Activated CD8-positive, alpha-beta memory T cell treated with anti-CD3 and anti-CD28 coated beads for 1 hour (primary cell): ENCODE measurements around the gene CLIP2.
"Not testable (repeated sequence)": the region's sequence is repeated elsewhere in the genome, so short reads cannot be mapped to it uniquely, and the experiment has no call there.

ENCODE experiments used
- DNase-seq, 2 donors: peaks; one replicate each; pipeline ENCODE4 v3.0.0-alpha.2; 2020; ENCODE audit warnings: low read depth in 1 of 2; ENCODE audit errors: extremely low read depth in 1 of 2

CLIP2 gene

GRCh38 chr7:74365322-74366022 is 76.3 kb downstream of the CLIP2 start:
- DNase-seq, result no peak

DNA sequence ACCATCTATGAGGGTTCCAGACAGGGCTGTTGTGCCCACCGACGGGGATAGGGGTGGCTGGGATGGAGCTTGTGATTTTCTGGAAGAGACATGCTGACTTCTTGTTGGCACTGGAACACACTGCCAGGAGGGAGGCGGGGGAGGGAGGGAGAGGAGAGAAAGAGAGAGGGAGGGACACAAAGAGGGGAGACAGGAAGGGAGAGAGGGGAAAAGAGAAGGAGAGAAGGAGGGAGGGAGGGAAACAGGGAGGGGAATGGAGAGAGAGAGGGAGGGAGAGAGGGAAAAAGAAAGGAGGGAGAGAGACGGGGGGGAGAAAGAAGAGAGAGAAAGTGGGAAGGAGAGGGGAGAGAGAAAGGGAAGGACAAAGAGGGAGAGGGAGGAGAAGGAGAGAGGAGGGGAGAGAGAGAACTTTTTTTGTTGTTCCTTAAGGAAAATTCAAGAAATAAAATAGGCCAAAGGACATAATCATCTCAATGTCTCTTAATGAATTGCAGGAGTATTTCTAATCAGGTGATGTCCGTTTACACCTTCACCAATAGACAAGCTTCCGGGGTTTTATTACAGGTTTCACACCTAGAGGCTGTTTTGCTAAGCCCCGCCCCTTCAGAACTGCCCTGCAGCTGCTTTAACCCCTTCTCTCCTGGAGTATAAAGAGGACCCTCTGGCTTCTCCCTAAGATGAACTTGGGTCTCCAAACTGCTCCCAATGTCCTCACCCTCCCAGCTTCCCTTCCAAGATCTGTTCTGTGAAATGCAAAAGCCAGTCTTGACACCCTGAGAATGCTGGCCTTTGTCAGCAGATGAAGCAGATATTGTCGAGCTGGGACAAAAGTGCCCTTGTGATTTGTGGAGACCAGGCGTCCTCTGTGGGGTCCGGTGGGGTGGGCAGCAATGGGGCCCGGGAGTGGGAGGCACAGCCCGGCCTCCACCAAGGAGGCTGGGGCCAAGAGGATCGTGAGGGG is 82.5 kb downstream of the CLIP2 start:
- DNase-seq, result no peak

GRCh38 chr7:74372511-74373111 is 83.4 kb downstream of the CLIP2 start:
- no peak for DNase-seq

DNA sequence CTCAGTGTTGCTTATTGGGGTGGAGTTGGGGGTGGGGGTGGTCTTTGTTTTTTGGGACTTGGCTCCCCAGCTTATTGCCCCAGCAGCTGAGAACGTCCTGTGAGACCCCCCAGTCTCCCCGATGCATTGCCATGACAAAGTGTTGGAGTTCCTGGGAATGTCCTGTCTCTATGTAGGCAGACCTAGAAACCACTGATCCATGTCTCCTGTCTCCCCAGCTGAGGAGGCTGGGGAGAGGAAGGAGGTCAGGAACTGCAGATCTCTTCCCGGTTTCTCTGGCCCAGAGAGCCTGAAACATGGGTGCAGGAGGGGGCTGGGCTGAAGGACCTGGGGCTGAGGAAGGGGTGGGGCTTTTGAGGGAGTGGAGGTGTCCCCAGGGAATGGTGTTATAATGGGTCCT is 84.3 kb downstream of the CLIP2 start:
- DNase-seq, result no peak

DNA sequence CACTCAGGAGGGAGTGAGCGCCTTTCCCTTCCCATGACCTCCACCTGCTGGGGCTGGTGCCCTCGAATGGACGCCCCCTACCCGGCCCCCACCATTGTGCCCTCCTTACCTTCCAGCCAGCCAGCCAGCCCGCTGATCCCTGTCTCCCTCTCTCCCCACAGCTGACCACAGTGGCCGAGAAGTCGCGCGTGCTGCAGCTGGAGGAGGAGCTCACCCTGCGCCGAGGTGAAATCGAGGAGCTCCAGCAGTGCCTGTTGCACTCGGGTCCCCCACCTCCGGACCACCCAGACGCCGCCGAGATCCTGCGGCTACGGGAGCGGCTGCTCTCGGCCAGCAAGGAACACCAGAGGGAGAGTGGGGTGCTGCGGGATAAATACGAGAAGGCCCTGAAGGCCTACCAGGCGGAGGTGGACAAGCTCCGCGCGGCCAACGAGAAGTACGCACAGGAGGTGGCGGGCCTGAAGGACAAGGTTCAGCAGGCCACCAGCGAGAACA is 86.6 kb downstream of the CLIP2 start:
- DNase-seq, result no peak

DNA sequence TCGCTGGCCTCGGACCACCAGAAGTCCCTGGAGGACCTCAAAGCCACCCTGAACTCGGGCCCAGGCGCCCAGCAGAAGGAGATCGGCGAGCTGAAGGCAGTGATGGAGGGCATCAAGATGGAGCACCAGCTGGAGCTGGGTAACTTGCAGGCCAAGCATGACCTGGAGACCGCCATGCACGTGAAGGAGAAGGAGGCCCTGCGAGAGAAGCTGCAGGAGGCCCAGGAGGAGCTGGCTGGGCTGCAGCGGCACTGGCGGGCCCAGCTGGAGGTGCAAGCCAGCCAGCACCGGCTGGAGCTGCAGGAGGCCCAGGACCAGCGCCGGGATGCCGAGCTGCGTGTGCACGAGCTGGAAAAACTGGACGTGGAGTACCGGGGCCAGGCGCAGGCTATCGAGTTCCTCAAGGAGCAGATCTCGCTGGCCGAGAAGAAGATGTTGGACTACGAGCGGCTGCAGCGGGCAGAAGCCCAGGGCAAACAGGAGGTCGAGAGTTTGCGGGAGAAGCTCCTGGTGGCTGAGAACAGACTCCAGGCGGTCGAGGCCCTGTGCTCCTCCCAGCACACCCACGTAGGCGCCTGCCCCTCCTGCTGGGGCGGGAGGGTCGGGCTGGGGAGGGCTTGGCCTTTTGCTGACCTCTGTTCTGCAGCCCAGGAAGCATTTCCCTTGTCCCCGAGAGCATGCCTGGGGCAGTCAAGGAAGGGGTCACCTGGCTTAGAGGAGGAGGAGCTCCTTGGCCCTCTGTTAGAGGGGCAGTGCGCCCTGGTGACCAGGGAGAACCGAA is 87.2 kb downstream of the CLIP2 start:
- DNase-seq, result no peak

GRCh38 chr7:74379938-74380337 is 90.7 kb downstream of the CLIP2 start:
- DNase-seq, result no peak

DNA sequence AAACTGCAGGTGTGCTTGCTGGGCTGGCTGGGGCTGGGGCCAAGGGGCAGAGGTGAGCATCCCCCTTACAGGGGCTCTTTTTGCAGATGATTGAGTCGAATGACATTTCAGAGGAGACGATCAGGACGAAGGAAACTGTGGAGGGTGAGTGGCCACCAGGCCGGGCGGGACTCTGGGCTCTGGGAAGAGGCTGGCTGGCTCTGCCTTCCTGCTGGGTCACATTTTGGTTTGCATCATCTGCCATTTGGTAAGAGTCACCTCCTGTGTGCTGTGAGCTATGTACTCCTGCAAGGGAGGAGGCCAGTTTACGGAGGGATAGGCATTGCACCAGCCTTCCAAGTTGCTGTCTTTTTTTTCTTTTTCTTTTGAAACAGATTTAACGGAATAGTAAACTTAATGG is 91.5 kb downstream of the CLIP2 start:
- DNase-seq, result no peak

DNA sequence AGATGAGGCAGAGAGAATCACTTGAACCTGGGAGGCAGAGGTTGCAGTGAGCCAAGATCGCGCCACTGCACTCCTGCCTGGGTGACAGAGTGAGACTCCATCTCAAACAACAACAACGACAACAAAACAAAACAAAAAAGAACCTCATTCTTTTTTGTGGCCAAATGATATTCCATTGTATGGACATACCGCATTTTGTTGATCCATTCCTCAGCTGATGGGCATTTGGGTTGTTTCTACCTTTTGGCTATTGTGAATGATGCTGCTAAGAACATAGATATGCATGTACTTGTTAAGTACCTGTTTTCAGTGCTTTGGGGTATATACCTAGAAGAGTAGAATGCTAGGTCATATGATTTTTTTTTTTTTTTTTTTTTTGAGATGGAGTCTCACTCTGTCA is 94.9 kb downstream of the CLIP2 start:
- not testable (repeated sequence) for DNase-seq

- DNase-seq, result not testable (repeated sequence)
Observed at GRCh38 chr7:74384854-74385253, 95.6 kb downstream of the CLIP2 start.

- DNase-seq, result no peak
Observed at GRCh38 chr7:74387606-74388005, 98.4 kb downstream of the CLIP2 start.

GRCh38 chr7:74388880-74389415 is 99.7 kb downstream of the CLIP2 start:
- DNase-seq, result no peak

DNA sequence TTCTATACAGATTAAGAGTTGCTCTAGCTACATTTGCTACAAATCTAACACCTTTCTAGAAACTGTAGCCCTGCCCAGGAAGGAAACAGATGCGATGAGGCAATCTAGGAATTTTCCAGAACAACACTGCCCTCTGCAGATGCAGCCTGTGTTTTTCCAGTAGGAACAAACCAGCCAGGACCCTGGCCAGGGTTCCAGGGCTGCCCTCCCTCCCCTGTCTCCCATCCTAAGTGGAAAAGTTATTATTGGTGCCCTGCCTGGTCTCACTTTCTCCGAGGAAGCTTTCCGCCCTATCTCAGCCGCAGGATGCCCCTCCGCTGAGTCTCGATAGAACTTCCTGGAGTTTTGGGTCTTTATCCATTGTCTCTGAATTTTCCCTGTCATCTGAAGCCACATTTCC is 104.5 kb downstream of the CLIP2 start:
- not testable (repeated sequence) for DNase-seq

GRCh38 chr7:74394601-74395000 is 105.4 kb downstream of the CLIP2 start:
- not testable (repeated sequence) for DNase-seq

DNA sequence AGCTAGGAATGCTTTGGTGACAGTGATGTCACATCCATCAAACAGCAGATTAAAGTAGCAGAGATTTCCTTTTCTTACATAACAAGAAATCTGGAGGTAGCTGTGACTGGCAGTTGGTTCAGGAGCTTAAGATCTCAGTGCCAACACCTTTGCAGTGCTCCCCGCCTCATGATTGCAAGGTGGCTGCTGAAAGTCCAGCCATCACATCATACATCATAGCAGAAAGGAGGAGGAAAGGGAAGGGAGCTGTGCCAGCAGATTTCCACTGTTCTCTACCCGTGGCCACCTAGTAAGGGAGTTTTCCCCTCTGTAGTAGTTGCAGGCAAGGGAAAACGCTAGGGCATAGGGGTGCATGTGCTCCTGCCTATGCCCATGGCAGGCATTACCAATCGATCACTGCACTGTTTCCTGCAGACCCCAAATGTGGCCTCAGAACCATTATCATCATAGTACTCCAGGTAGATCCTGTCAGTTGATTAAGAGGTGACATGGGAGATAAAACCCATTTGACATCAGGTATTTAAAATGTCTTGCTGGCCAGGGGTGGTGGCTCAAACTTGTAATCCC is 106.6 kb downstream of the CLIP2 start:
- DNase-seq, result no peak

GRCh38 chr7:74396993-74397392 is 107.8 kb downstream of the CLIP2 start:
- DNase-seq, result no peak

DNA sequence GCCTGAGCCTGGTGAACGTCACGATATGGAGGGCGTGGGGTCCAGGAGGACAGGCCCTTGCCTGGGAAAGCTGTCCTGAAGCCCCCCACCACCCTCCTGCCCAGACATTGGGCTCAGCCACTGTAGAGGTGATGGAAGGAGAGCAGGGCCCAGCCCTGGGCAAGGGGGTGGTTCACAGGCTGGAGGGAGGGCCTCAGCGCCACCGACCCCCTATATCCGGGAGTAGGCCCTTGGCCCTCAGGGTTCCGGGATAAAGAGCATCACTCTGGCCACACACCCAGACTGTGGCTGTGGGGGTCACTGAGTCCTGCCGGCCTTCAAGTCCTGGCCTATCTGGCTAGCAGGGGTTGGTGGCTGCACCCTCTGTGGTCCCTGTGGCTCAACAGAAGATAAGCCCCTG is 109.2 kb downstream of the CLIP2 start:
- no peak for DNase-seq

- no peak for DNase-seq
Observed at GRCh38 chr7:74399006-74399405, 109.8 kb downstream of the CLIP2 start.

- no peak for DNase-seq
Observed at GRCh38 chr7:74400420-74401136, 111.4 kb downstream of the CLIP2 start.
